GM21786 (cell line): ENCODE data around the gene CEP128.

Experiments used
- ATAC-seq: cut with Tn5 transposase; IDR thresholded peaks from one replicate; pipeline ENCODE4 v1.9.1; 2021; ENCODE audit not compliant: unreplicated experiment

Gene CEP128

DNA sequence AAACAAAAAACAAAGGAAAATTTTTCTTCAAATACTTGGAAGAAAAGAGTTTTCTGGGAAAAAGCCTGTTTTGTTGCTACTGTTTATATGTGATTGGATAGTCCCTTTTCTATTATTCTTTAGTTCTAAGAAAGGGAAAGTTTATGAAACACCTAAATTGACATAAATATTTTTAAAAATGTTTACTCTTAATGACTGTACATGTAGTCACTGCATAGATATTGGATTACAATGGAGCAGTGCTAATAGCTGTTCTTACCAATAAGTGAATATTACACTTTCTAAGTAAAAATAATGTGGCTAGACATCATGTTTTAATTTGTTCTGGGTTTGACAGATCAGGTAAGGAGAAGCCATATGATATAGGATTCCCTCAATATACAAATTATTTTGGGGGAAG, 377.5 kb downstream of the CEP128 start:
- ATAC-seq = no peak

DNA sequence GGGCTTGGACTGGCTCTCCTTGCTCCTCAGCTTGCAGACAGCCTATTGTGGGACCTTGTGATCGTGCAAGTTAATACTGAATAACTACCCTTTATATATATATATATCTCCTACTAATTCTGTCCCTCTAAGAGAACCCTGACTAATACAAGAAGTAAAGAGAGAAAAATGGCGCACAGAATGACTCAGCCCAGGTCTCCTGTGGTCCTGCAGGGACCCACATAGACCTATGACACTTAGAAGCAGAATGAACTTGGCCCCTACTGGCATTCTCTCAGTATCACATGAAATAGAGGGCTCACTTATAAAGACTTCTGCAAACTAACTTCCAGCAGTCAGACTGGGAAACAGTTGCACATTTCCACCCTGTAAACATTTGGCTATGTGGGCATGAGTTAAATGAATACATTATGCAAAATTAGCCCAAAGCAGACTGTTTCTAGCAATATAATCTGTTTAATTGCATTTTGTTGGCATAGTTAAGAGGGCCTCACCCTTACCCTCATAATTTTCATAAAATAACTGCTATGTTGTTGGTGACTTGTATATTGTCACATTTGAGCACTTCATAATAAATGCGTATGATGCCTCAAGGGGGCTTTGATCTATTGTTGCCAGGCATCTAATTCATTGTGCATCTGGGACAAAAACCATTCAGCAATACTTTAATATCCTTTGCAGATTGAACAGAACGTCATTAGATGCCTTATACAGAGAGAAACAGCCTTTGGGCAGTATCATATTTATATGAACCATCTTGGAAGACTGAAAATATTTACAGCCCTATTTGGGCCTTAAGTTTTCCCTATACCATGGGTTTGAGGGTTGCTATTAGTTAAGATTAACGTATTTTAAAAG, 380.5 kb downstream of the CEP128 start:
- peak; percentile 76 for ATAC-seq

DNA sequence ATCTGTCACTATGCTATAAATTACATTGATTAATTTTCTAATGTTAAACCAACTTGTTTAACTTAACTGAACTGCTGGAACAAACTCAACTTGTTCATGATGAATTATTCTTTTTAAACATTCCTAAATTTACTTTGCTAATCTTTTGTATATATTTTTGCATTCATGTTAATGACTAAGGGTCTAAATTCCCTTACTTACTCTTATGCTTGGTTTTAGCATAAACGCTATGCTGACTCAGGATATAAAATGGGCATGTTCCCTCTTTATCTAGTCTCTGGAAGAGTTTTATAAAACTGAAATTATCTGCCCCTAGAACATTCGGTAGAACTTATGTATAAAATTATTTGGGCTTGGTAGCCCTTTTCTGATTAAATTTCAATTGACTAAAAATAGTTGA, 387.4 kb downstream of the CEP128 start:
- ATAC-seq = no peak

DNA sequence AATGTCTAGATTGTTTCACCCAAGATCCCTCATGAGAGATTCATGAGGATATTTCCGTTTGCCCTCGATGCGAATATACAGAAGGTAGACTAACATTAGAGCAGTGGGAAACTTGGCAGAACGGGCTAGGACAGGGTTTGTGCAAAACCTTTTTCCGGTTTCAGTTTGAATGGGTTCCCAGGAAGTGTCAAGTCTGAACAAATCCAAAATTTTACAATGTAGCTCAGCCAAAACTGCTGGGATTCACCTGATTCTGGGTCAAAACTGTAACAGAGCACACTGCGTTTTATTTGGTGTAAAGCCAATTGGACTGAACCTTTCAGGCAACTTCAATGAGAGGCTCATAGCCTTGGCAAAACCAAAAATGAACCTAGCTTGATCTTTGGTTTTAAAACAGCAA, 392.4 kb downstream of the CEP128 start:
- ATAC-seq = no peak

DNA sequence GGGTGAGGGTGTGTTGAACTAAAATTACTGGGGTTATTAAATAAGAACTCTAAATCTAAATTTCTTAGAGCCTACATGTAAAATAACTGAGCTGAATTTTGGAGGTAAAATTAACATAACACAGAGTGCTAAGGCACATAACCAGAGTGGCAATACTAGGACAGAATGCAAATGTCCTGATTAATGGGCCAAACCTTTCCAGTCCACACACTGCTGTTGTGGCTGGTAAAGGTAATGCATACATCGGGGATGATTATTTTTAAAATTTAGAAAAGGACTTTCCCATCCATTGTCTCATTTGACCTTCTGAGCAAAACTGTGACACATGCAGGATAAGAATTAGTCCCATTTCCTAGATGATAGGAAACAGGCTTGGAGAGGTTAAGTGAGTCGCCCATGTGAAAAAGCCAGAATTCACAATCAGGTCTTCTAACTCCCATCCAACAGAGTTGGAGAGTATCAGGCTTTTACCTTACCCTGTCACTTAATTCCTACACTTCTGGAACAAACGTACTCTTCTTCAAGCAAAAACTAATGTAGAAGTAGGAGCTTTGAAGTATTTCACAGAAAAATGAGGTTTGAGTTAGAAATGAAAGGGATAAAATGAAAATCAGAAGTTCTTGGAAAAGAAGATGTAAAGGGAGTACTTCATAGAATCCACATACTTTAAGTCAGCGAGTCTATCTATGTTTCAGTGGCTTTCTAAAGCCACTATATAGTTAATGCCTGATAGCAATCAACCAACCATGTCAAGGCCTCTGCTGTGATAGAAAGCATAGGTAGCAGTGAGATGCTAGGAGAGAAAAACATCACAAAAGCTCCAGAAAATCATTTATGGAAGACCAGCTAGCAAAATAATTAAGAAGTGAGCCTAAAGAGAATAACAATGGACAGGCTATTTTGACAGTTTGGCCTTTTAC, 395.3 kb downstream of the CEP128 start:
- no peak for ATAC-seq

DNA sequence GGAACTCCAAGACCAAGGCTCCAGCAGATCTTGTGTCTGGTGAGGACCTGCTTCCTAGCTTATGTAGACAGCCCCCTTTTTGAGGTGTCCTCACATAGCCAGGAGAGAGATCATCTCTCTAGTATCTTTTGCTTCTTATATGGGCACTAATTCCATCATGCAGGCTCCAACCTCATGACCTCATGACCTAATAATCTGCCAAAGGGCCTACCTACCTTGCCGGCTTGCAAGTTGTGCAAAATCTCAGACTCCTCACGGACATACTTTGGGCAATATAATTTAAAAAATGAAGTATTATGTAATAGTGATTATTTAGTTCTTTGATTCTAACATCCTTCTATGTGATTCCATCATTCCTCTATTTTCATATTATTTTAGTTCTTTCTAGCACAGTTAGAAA, 397.2 kb downstream of the CEP128 start:
- no peak for ATAC-seq

DNA sequence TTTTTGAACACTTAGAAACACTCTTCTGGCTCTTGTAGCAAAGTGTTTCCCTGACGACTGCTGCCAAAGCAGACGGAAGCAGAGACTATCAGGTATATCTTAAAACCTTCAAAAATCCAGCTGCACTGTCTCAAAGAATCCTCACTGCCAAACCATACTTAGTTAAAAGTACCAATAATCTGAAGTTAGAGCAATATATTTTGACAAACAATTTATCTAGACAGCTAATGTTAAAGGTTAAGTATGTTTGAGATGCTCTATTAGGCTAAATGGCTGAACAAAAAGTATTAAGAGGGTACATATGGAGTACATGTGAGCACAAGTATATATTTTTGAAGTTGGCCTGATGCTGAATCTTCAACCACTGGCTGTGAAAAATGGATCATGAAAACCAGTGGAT, 398.3 kb downstream of the CEP128 start:
- no peak for ATAC-seq

DNA sequence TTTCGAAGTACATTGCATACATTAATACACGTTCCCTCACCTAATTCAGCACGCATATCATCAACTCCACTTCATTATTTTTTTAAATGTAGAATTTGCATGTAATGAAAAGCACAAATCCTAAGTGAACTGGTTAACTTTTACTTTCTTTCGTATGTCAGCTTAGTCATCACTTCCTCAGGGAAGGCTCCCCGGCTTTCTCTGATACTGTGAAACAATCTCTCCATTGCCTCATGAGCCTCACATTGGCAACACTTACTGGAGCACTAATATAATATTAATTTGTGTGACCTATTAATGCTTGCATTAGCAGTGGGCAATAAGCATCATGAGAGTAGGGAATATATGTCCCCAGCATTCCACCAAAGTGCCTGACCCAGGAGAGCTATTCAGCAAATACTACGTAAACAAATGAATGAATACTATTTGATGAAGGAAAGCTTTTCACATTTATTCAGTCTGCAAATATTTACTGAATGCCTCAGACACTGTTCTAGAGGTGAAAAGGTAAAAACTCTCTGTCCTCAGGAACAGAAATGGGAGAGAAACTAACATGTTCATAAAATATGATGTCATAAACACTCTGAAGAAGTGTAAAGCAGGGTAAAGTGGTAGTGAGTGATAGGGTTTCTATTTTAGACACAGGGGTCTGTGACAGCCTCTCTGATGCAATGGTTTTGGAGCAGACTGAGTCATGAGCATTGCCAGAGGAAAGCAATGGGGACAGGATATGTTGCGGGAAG, 402.7 kb downstream of the CEP128 start:
- ATAC-seq = no peak

DNA sequence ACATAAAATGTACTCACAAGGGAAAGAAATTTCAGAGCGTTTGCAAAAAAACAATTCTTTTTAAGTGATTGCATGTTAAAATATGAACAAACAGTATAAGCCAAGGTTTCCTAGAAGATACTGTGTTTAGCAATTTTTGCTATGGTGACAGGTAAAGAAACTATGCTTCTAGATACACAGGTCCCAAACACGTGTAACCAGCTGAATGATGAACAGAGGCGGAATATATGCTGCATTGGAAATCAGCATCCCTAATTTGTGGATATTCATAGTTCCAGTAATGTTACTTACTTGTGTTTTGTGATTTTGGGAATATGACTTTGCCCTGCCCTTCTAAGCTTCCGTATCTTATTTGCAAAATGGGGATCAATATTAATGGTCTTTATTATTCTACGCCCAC, 403.9 kb downstream of the CEP128 start:
- ATAC-seq = no peak

DNA sequence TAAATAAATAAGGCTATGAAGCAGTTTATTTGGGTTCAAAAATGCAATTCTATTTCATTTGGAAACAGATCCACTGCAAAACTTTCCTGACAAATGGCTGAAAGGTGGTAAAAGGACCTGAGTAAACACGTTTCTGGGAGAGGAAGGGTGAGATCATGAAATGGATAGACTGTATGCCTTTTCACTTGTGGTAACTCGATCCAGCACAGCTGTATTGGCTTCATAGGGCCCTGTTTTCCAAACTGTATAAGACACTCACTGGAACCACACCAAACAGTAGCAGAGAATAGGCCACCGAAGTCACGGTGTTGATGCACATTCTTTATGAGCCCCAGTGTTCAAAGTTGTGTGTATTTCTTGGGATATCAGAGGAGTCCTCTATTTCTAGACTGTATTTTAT, 405.1 kb downstream of the CEP128 start:
- ATAC-seq = no peak

DNA sequence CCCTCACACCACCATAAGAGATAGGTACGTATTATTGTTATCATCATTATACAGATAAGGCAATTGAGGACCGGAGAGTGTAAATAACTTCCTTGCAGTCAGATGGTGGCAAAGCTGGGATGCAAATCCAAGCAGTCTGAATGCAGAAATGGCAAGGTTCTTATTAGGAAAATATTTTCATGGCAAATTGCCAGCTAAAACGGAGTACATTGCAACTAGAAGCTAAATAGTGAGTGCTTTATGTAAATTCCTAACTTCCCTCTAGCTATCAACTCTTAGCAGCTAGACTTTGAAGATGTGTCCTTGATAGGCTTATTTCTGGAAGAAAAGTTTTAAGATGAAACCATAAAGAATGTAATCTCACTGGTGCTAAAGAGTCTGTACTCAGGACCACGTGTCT, 406.4 kb downstream of the CEP128 start:
- no peak for ATAC-seq

DNA sequence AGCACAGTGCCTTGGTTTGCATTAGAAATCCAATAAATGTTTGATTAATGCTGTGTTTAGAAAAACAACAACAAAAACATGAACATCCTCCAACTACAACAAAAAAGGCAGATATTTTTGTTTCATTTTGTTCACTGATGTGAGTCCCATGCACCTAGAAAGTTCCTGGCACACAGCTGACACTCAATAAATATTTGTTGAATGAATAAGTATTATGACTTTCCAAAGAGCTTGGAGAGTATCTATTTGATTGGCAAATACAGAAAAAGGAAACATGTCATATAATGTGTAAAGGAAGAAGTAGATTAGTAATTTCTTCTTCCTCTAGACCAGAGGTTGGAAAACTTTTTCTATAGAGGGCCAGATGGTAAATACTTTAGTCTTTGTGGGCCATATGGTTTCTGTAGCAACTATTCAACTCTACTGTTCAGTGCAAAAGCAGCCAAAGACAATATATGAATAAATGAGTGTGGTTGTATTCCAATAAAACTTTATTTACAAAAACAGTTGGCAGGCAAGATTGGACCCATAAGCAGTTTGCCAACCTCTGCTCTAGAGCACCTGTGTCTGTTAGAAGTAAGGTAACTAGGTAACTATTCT, 417.9 kb downstream of the CEP128 start:
- no peak for ATAC-seq

DNA sequence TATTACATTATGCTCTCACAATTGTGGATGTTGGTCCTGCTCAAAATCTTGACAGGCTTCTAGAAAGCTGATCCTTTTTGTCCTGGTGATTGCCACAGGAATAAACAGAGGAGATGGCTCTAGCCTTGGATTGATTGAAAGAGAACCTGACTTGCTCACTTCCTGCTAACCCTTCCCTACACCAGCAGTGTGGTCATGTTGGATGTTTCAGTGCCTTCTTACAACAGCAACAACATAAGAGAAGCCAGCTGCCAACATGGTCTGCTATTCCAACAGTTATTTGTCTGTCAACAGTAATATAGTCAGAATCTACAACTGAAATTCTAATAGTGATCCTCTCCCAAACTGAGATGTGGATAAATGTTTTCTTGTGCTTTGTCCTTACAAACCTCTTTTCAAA, 418.6 kb downstream of the CEP128 start:
- ATAC-seq = no peak

DNA sequence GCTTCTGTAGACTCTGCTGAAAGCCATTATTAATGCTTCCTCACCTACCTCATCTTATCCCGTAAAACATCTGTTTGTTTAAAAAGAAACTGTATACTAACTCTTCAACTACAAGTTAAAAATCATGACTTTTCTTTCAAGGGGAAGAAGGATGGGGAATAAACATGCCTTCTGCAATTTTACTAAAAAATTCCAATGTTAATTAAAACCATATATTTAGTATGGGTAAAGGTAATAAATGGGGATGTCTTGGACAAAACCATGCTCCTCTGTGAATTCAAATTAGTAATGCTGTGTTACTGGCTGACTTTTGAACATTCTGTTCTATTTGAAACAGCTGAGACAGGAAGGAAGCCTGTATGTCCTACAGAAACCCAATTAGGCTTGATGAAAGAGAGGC, 419.1 kb downstream of the CEP128 start:
- ATAC-seq = no peak

DNA sequence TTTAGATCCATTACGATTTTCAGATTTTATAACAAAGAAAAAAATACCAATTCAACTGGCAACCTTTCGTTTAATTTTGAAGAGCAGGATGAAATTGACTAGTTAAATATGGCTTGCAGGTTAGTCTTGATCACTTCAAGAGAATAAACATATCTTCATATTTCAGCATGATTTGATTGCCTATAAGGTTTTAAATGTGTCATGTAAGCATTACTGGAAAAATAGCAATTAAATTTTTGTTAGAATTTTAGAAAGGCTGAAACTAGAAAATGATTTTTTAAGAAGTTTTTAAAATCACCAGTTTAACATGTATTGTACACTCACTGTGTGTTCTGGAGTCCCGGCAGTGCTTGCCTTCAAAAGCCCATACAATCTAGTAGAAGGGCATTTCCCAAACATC, 420.1 kb downstream of the CEP128 start:
- no peak for ATAC-seq

DNA sequence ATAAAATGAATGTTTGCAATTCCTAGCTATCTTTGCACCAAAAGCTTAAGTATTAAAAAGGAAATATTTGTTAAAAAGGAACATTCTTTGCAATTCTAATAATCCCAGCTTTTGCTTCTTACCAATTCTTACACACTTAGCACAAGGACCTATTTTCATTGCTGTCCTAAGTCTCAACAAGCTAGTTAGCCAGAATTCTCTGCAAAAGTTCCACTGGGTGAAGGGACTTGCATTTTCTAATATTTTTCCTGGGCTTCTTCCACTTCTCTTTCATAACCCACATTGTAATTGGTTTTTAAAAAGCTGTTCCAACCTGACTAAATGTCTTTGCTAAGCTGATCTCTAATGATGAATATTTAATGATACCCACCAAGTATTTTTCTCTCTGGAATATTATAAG, 422.5 kb downstream of the CEP128 start:
- ATAC-seq = no peak

DNA sequence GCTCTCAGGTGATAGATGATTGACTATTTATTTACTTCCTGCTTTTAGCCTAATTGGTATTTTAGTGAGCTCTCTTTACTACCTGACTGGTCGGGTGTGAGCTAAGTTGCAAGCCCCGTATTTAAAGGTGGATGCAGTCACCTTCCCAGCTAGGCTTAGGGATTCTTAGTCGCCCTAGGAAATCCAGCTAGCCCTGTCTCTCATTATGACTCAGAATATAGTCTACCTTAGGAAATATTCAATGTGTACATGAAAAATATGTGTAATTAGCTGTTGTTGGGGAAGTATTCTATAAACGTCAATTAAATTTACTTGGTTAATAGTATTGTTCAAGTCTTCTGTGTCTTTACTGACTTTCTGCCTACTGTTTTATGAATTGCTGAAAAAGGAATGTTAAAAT, 423.4 kb downstream of the CEP128 start:
- no peak for ATAC-seq

DNA sequence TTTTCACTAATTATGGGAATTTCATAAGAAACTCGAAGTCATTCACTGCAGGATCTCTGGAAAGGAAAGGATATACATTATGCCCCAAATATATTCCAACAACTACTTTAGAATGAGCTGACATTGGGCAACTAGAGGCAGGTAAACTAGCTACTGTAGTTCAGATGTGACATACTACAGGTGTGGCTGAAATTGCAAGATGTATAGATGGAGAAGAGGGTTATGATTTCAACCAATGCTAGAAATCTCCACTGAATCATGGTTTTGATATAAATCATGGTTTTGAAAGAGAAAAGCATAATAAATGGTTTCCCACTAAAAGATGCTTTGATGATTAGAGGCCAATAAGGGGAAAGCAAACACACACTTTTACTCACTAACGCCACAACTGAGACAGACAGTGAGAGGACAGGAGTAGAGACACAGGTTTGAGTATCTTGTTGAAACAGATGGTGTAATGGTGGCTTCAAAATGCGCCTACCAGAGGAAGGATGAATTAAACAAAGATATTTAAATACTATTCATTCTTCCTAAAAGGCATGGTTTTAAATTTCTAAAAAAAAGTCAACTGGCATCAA, 434.2 kb downstream of the CEP128 start:
- ATAC-seq = no peak

DNA sequence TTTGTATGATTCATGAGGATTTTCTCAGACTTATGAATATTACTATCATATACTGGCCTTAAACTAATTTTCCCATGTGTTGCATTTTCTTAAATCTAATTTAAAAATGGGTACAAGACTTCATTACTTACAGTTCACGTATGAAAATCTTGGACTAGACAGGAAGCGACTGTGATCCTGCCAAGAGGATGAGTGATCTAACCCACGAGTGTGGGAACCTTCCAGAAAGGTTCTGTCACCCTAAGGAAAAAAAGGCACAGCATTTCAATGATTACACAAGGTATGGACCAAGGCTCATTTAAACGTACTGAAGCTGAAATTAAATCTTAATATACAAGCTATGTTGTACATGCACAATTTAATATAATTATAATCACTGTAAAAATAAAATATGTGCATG, 436.8 kb downstream of the CEP128 start:
- ATAC-seq = no peak

DNA sequence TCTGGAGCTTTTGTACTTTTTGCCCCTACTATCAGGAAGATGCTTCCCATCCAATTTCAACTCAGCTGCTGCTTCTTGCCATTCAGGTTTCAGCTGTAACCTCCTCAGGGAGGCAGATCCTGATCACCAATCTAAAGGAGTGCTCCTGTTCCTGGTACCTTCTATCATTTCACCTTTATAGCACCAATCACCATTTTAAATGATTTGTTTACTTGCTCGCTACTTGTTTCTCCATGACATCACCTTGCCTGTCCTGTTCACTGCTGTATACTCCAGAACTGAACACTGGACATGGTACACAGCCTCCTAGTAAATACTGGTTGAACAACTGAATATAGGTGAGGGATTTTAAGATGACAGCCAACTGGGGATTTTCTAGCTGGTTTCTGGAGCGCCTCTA, 443.0 kb downstream of the CEP128 start:
- no peak for ATAC-seq

DNA sequence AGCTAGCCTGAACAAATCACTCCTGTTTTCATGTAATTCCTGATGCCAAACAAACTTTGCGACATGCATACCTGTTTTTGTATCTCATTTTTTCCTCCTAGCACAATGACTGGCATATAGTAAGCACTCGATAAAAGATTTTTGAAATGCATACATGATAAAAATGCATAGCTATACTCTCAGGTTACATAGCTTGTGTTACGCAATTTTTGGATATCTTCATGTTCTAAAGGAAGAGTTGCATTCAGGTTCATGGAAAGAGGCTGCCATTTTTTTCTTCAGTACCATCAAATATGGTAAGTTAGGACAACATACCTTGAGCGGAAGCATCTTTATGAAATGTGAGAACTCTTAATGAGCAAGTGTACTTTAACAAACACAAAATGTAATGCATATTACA, 445.4 kb downstream of the CEP128 start:
- no peak for ATAC-seq
